AG09309 (cell line): ENCODE data around the gene ARL3.

Source experiments
- DNase-seq: peaks from one replicate; pipeline ENCODE4 v3.0.0-alpha.2; 2010; ENCODE audit warnings: low read depth
- H3K4me3 ChIP-seq: 2 replicates; pipeline ENCODE4 v1.5.1; 2011; ENCODE audit warnings: mild to moderate bottlenecking, low read depth, low read length, moderate library complexity; ENCODE audit not compliant: control insufficient read depth
- TF ChIP-seq, protein P1 (sequence below): IDR thresholded peaks from 2 replicates; pipeline ENCODE4 v1.5.1; 2011; ENCODE audit warnings: mild to moderate bottlenecking, low read depth, low read length, inconsistent platforms; ENCODE audit not compliant: insufficient read depth, control insufficient read depth; ENCODE audit errors: missing control alignments

Gene ARL3

DNA sequence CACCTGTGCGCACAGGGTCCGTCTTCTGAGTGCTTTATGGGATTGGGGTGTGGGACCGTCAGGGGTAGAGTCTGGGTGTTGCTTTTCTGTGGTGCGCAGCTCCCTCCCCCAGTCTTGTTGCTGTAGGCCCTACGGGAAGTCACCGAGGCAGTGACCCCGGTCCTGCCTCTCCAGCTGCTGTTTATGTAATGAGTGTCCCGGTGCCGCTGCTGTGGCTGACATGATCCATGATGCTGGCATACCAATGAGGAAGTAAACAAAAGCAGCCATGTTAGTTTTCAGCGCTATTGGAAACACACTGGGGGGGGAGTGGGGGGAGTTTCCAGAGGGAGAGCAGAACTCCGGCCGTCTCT lies 68.8 kb downstream of the ARL3 start:
- TF ChIP-seq, protein P1, sequence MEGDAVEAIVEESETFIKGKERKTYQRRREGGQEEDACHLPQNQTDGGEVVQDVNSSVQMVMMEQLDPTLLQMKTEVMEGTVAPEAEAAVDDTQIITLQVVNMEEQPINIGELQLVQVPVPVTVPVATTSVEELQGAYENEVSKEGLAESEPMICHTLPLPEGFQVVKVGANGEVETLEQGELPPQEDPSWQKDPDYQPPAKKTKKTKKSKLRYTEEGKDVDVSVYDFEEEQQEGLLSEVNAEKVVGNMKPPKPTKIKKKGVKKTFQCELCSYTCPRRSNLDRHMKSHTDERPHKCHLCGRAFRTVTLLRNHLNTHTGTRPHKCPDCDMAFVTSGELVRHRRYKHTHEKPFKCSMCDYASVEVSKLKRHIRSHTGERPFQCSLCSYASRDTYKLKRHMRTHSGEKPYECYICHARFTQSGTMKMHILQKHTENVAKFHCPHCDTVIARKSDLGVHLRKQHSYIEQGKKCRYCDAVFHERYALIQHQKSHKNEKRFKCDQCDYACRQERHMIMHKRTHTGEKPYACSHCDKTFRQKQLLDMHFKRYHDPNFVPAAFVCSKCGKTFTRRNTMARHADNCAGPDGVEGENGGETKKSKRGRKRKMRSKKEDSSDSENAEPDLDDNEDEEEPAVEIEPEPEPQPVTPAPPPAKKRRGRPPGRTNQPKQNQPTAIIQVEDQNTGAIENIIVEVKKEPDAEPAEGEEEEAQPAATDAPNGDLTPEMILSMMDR = no peak
- H3K4me3 ChIP-seq = peak overlapping the region; percentile 83
- DNase-seq = no peak

DNA sequence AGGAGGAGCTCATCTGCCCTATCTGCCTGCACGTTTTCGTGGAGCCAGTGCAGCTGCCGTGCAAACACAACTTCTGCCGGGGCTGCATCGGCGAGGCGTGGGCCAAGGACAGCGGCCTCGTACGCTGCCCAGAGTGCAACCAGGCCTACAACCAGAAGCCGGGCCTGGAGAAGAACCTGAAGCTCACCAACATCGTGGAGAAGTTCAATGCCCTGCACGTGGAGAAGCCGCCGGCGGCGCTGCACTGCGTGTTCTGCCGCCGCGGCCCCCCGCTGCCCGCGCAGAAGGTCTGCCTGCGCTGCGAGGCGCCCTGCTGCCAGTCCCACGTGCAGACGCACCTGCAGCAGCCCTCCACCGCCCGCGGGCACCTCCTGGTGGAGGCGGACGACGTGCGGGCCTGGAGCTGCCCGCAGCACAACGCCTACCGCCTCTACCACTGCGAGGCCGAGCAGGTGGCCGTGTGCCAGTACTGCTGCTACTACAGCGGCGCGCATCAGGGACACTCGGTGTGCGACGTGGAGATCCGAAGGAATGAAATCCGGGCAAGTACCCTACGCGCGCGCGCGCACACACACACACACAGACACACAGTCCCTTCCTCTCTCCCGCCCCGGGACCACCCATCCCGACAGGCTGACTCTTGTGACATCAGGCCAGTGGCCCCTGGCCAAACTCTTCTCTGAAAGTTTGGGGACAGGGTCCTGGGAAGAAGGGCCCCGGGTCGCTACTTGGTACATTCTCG lies 69.4 kb downstream of the ARL3 start:
- no peak for DNase-seq
- H3K4me3 ChIP-seq = peak overlapping the region; percentile 83
- TF ChIP-seq, protein P1 = peak; percentile 56

DNA sequence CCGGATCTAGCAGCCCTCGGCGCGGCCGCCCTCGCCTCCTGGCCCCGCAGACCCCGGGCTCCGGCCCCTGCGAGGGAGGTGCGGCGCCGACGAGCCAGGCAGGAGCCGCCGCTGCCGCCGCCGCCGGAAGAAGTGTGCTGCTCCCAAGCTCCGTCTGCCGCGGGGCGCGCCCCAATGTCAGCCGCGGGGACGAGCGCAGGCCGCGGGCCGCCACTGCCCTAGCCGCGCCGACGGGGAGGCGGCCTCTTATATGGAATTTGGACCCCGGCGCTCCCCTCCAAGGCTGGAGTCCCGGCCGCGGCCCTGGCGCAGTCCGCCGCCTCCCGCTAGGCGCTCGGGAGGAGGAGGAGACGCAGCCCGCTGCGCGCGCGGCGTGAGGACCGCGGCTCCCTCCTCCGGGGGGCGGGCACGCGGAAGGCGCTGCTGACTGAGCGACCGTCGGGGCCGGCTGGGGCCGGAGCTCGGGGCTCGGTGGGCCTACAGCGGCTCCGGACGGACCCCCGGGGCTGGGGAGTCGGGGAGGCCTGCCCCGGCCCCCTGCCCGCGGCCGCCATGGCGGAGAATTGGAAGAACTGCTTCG lies 70.0 kb downstream of the ARL3 start, which contains the start of gene TRIM8:
TRIM8 (plus strand) TSS at position 414 of the 580 bp plus-strand sequence; CDS start at position 553, 139 bp downstream.
- DNase-seq = no peak
- H3K4me3 ChIP-seq = peak within 1 kb of the TSS; percentile 83
- TF ChIP-seq, protein P1 = no peak

DNA sequence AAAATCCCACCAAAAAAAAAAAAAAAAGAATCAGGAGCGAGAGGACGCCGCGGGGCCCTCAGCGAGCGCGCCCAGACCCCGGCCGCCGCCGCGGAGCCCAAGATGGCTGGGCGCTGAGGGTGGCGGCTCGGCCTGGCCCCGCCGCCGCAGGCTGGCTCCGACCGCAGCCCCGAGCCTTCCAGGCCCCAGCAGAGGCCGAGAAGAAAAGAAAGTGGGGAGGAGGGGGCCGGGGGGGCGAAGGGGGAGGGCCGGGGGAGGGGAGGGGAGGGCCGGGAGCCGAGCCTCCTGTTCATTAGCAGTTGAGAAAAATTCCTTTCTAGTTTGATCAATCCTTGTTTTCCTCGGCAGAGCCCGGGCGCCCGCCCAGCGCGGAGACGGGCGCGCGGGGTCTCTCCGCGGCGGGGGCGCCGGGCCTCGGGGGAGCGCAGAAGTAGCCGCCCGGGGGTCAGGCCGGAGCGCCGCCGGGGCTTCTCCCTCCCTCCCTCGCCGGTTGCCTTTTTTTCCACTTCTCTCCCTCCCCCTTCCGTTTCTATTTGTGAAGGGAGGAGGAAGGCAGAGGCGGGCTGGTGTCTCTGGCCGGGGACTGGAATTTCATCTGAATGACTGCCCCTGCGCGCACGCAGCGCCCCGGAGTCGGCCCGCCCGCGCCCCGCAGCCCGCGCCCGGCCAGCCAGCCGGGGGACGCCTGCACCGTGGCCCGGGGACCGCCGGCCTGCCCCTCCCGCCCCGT lies 70.7 kb downstream of the ARL3 start:
- H3K4me3 ChIP-seq = peak overlapping the region; percentile 83
- peak; percentile 27 for DNase-seq
- TF ChIP-seq, protein P1 = no peak

DNA sequence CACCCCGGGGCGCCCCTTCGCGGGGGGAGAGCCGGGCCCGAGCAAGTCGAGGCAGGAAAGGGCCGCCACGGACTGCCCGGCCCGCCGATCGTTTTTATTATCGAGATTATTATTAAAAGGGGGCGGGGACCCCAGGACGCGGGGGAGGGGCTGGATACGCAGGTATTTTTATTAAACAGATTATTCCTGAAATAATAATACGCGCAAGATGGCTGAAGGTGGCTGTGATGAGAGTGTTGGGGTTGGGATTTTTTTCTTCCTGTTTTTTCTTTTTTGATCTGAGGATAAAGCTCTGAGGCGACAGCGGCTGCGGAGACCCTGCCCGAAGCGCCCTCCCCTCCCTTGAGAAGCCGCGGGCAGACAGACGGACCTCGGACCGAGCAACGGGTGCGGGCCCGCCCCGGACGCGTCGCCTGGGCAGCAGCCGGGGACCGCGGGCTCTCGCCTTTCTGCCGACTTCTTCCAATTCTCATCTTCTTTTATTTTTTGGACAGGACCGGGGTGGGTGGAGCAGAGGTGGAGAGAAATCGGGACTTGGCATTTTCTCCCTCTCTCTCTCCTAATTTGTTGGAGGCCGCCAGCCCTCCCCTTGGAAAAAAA lies 71.4 kb downstream of the ARL3 start:
- DNase-seq = peak; percentile 35
- peak overlapping the region; percentile 83 for H3K4me3 ChIP-seq
- TF ChIP-seq, protein P1 = no peak
